NCI-H82 treated with DMSO at 0.1 percent for 48 hours (cell line): ENCODE results near the gene CPT1B.
"Not testable (repeated sequence)": the region's sequence is repeated elsewhere in the genome, so short reads cannot be mapped to it uniquely, and the experiment has no call there.

Experiments used
- DNase-seq: peaks from one replicate; lab custom pipeline; 2025; ENCODE audit not compliant: unreplicated experiment; lab: John Stamatoyannopoulos, UW

Gene CPT1B

GRCh38 chr22:50529897-50530579 lies 48.2 kb downstream of the CPT1B start, which contains the start of gene TYMP:
Gene TYMP, minus strand, starts transcription at chr22:50530012. Its CDS starts 303 bp downstream, at chr22:50529709.
- no peak for DNase-seq

- no peak for DNase-seq
Measured at GRCh38 chr22:50529416-50529896, 48.8 kb downstream of the CPT1B start.

- no peak for DNase-seq
Measured at GRCh38 chr22:50528682-50529415, 49.4 kb downstream of the CPT1B start.

GRCh38 chr22:50527921-50528681 lies 50.1 kb downstream of the CPT1B start:
- DNase-seq = no peak

GRCh38 chr22:50526834-50527801 lies 51.1 kb downstream of the CPT1B start:
- no peak for DNase-seq

GRCh38 chr22:50526108-50526833 lies 52.0 kb downstream of the CPT1B start:
- peak; percentile 18 for DNase-seq

- no peak for DNase-seq
Measured at GRCh38 chr22:50525858-50526107, 52.4 kb downstream of the CPT1B start.

GRCh38 chr22:50525104-50525857 lies 52.9 kb downstream of the CPT1B start, which contains the start of gene SCO2:
Gene SCO2, minus strand, starts transcription at chr22:50525598. Its CDS starts 1,187 bp downstream, at chr22:50524411.
- peak; percentile 67 for DNase-seq

GRCh38 chr22:50524676-50525103 lies 53.5 kb downstream of the CPT1B start:
- DNase-seq = no peak

- DNase-seq = no peak
Measured at GRCh38 chr22:50523806-50524675, 54.2 kb downstream of the CPT1B start.

GRCh38 chr22:50523458-50523805 lies 54.8 kb downstream of the CPT1B start:
- no peak for DNase-seq

- DNase-seq = no peak
Measured at GRCh38 chr22:50522806-50523438, 55.3 kb downstream of the CPT1B start.

GRCh38 chr22:50522208-50522805 lies 55.9 kb downstream of the CPT1B start:
- no peak for DNase-seq

GRCh38 chr22:50521710-50522109 lies 56.5 kb downstream of the CPT1B start:
- no peak for DNase-seq

- no peak for DNase-seq
Measured at GRCh38 chr22:50520826-50521453, 57.3 kb downstream of the CPT1B start.

- DNase-seq = not testable (repeated sequence)
Measured at GRCh38 chr22:50520184-50520583, 58.0 kb downstream of the CPT1B start.

GRCh38 chr22:50519151-50519550 lies 59.1 kb downstream of the CPT1B start:
- DNase-seq = no peak
